Dedifferentiated amniotic fluid mesenchymal stem cell (primary cell): ENCODE results near the gene RGS7.

ENCODE experiments used
- DNase-seq: peaks from one replicate; pipeline ENCODE4 v3.0.0-alpha.2; 2016; ENCODE audit errors: extremely low spot score

Gene RGS7

GRCh38 chr1:241079459-241079858 lies 277.5 kb downstream of the RGS7 start:
- DNase-seq = no peak

GRCh38 chr1:241079047-241079446 lies 278.0 kb downstream of the RGS7 start:
- DNase-seq = no peak

GRCh38 chr1:241077386-241078147 lies 279.4 kb downstream of the RGS7 start:
- no peak for DNase-seq

GRCh38 chr1:241074507-241074906 lies 282.5 kb downstream of the RGS7 start:
- DNase-seq = no peak

DNA sequence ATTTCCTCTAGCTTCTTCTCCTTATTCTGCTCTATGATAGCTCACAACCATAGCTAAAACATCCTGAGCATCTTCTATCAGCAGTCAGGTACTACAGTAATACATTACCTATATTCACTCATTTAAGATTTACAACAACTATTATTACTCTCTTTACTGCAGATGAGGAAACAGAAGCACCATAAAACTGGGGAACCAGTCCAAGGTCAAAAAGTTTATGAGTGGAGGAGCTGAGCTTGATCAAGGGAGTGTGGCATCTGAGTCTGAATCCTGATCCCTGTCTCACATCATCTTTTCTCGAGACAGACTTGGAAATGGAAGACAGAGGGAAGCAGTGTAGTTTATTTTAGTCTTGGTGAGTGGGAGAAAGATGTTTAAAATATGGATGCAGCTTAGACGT lies 288.6 kb downstream of the RGS7 start:
- DNase-seq = no peak

DNA sequence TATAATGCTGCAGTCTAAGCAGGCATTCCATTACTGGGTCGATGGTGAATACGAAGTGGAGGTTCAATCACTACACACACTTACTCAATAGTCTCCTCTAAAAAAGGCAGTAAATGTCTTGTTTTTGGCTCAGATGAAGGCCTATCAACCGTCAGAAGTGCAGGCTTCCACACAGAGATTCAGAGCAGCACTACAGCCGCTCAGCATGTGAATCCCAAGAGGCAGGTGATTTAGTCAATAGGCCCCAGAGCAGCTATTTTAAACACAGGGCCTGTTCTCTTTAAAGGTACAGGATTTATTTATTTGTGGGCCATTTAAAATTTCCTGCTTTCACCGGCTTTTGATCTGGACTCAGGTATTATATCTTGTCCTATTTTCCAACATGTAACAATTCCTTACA lies 293.7 kb downstream of the RGS7 start:
- no peak for DNase-seq

DNA sequence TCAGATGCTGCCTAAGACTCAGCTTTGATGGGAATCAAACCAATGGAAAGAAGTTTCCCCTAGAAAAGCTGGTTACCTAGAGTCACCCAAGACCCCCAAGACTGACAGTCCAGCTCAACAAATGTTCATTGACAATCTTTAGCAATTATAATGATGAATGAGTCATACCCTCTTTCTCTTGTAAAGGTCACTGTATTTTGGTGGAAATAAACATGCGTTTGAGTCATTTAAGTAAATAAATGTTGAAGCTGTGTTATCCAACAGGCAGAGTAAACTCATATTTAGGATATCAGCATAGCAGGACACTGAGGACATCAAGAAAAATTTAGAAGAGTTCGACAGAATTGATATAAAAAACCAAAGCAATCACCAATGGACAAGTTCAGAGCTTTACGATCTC lies 295.9 kb downstream of the RGS7 start:
- no peak for DNase-seq

- no peak for DNase-seq
These were observed 308.4 kb downstream of the RGS7 start for GRCh38 chr1:241048622-241049021.

- DNase-seq = no peak
These were observed 311.3 kb downstream of the RGS7 start for GRCh38 chr1:241045659-241046058.

DNA sequence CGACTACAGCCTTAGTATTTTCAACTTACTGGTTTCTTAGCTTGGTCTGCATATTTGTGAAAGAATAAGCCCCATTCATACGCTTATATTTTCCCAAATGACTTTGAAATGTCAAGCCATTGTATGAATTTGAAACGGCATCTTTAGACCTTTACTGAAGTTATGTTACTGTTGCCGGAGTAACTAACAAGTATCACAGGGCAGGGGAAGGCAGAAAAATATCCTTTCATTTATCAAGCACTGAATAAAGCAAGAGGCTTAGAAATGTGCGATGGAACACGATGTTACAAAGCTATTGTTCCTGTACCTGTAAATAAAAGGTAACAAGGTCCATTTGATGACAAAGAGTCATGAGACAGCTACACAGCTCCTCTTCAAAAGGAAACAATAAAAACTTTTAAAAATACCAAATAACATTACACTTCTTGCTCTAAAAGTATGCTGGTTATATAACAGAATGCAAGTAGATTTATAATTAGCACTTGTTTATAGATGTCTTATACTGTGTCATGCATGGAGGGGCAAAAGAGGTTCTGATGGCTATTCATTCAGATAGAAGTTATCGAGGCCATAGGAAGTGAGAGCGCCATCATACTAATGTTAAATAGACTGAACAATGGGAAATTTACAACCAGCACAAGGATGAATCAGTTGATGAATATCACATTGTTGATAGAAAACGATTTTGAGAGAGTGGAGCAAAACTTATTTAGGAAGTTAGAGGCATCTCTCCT lies 322.6 kb downstream of the RGS7 start:
- DNase-seq = no peak

GRCh38 chr1:241024834-241025233 lies 332.2 kb downstream of the RGS7 start:
- DNase-seq = no peak

DNA sequence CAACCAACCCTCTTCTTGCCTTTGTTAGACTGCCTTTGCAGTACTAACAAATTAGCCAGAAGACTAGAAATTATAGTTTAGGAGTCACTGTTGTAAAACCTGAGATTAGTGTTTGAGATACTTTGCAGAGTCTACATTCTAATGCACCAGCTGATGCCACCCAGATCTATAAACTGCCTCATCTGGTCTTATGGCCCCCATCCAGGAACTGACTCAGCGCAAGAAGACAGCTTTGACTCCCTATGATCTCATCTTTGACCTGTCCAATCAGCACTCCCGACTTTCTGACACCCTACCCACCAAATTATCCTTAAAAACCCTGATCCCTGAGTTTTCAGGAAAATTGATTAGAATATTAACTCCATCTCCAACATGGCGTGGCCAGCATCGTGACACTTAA lies 334.6 kb downstream of the RGS7 start:
- no peak for DNase-seq

GRCh38 chr1:241020851-241021697 lies 335.9 kb downstream of the RGS7 start:
- DNase-seq = no peak

- DNase-seq = no peak
These were observed 344.2 kb downstream of the RGS7 start for GRCh38 chr1:241012708-241013340.

DNA sequence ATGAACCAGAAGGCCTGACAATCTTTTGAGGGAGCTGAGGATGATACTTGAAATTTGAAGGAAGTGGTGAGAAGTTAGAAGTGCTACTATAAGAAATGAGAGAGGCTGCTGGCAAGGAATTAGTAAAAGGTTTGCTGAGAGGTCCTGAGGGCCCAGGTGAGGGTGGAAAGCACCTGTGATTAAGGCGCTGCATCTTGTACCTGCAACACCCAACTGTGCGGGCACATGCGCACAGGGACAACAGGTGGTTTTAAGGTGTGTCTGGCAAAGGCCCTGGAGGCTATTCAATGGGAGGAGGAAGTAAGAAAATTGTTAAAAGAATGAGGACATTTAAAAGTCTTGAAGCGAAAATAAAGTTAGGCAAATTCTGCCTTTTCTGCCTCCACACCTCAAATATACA lies 349.3 kb downstream of the RGS7 start:
- no peak for DNase-seq

DNA sequence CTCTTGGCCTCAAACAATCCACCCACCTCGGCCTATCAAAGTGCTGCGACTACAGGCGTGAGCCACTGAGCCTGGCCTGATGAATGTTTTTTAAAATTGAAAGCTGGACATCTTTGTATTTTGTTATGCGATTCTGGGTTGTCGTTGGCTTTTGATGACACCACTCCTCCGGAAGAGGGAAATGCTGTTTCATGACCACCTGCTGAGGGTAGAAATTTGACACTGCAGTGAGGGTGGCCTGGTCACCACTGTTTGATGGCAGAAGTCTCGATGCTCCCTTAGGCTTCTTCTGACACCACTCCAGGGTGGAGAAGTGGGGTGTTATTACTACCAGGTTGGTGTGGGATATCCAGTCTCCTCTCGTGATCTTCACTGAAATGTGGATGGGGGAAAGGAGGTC lies 357.2 kb downstream of the RGS7 start:
- DNase-seq = no peak

DNA sequence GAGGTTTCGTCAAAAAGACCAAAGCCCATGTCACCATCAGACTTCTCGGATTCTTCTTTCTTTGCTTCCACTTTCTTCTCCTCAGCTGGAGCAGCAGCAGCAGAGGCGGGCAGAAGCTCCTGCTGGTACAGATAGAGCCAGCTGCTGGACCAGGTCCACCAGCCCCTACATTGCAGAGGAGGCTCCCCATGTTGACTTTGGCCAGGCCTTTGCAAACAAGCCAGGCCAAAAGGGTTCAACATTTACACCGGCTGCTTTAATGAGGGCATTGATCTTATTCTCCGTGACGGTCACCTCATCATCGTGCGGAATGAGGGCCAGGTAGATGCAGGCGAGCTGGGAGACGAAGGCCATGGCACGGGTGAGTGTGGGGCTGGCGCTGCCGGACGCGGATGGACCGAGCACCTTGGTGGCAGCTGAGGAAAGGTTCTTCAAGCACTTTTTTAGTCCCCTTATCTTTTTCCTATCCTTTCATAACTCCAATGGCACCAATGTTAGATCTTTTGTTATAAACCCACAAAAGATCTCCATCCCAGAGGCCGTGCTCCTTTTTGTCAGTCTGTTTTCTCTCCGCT lies 358.5 kb downstream of the RGS7 start:
- no peak for DNase-seq

GRCh38 chr1:240998024-240998423 lies 359.0 kb downstream of the RGS7 start:
- DNase-seq = no peak

- no peak for DNase-seq
These were observed 364.0 kb downstream of the RGS7 start for GRCh38 chr1:240993004-240993403.

GRCh38 chr1:240991230-240991629 lies 365.8 kb downstream of the RGS7 start:
- DNase-seq = no peak

GRCh38 chr1:240987928-240988327 lies 369.1 kb downstream of the RGS7 start:
- DNase-seq = no peak

- no peak for DNase-seq
These were observed 371.9 kb downstream of the RGS7 start for GRCh38 chr1:240985081-240985480.
